GM12865 (cell line): Measurements from ENCODE around the gene CCER1.

Experiments used
- DNase-seq: peaks from one replicate; pipeline ENCODE4 v3.0.0; 2010; ENCODE audit warnings: low read depth
- H3K4me3 ChIP-seq: 2 replicates; pipeline ENCODE4 v1.5.1; 2011; ENCODE audit warnings: mild to moderate bottlenecking, low read depth, low read length, control low read depth
- CTCF ChIP-seq: IDR thresholded peaks from 2 replicates; pipeline ENCODE4 v1.5.1; 2011; ENCODE audit warnings: low read length, control low read depth, low read depth, inconsistent platforms; ENCODE audit not compliant: insufficient read depth; ENCODE audit errors: missing control alignments

The CCER1 gene

GRCh38 chr12:90959538-90960139 is 4.7 kb upstream of the CCER1 start:
- peak; percentile 69 for TF ChIP-seq CTCF

GRCh38 chr12:90959032-90959431 is 4.1 kb upstream of the CCER1 start:
- no peak for TF ChIP-seq CTCF
- no peak overlapping the region for H3K4me3 ChIP-seq
- no peak for DNase-seq

More at GRCh38 chr12:90959538-90960139, 4.7 kb upstream of the CCER1 start:
- DNase-seq, result peak; percentile 44
- no peak overlapping the region for H3K4me3 ChIP-seq

GRCh38 chr12:90958347-90958746 is 3.4 kb upstream of the CCER1 start:
- TF ChIP-seq CTCF, result no peak
- DNase-seq, result no peak
- no peak overlapping the region for H3K4me3 ChIP-seq

- H3K4me3 ChIP-seq, result no peak overlapping the region
- TF ChIP-seq CTCF, result no peak
- no peak for DNase-seq
These were observed 548 bp downstream of the CCER1 start for GRCh38 chr12:90954428-90954827.

- DNase-seq, result peak; percentile 70
- no peak overlapping the region for H3K4me3 ChIP-seq
- peak; percentile 64 for TF ChIP-seq CTCF
These were observed 987 bp downstream of the CCER1 start for GRCh38 chr12:90953956-90954421.

GRCh38 chr12:90951432-90952105 is 3.4 kb downstream of the CCER1 start:
- no peak for DNase-seq
- no peak for TF ChIP-seq CTCF
- H3K4me3 ChIP-seq, result no peak overlapping the region

- TF ChIP-seq CTCF, result no peak
- no peak overlapping the region for H3K4me3 ChIP-seq
- no peak for DNase-seq
These were observed 7.1 kb downstream of the CCER1 start for GRCh38 chr12:90947869-90948268.
